ENCODE data around the gene PSTPIP1.

The PSTPIP1 gene

DNA sequence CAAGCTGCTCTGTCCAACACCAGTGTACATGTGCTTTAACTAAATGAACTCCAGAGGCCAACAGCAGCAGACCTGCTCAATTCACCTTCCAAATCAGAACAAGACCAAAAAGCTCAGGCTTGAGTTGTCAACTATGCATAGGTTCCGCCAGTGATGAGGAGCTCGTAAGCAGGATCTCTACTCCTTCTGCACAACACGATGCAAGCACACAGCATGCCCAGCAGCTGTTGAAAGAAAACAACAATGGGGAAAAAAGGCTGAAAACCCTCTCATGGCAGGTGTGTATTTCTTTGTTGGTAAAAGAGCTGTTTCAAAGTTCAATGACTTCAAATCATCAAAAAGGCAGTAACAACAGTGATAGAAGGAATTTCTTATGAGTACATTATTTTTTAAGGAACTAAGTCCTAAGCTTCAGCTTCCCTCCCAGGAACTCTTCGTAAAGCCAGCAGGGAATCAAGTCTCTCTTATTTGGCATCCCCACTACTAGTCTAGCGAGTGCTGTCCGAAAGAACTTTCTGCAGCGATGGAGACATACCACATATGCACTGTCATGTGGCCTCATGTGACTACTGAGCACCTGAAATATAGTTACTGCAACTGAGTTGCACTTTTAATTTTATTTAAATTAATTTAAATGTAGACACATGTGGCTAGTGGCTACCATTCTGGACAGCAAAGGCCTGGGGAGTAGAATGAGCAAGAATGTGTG lies 51.9 kb downstream of the PSTPIP1 start:
- no peak for DNase-seq

DNA sequence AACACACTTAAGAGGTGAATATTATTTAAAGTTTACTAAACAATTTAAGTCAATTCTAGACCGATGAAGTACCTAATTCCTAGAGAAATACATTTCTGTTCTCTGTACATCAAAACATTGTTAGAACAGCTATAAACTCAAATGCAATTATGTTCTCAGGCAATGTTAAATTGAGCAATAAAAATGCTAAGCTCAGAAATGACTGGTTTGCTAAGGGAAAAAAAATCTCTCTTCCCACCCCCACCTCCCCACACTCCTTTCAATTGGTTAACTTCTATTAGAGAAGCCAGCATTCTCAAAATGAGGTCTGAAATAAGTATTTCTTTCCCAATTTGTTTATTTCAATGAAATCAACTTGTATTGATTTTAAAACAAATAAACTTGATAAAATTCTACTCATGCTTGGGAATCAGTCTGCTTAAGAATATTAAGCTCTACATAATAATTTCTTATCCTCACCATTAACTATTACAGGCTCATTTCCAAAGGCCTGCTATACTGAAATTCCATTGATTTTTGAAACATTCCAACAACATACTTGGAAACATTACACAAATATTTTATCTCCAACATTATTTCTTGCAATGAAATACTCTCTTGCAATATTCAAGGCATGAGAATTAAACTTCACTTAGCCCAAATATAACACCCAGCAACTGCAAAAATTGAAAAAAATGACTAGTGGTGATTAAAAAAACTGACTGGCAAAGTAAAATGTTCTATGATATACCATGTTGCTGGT lies 53.4 kb downstream of the PSTPIP1 start:
- no peak for DNase-seq

DNA sequence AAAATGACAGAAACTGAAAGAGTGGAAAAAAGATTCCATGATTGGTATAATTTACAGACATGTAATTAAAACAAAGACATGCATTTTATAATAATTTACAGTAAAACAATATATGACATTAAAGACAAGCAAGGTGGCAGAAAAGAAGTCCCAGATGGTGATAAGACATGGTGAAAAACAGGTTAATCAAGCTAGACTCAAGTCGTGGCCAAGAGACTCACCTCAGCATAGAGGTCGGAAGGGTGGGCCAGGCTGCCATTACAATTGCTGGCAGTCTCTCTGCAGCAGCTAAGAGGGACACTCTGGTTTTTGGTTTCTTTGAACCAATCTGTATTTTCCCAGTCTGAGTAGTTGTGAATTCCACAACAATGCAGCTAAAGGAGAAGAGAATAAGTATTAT lies 57.6 kb downstream of the PSTPIP1 start:
- DNase-seq, result no peak

DNA sequence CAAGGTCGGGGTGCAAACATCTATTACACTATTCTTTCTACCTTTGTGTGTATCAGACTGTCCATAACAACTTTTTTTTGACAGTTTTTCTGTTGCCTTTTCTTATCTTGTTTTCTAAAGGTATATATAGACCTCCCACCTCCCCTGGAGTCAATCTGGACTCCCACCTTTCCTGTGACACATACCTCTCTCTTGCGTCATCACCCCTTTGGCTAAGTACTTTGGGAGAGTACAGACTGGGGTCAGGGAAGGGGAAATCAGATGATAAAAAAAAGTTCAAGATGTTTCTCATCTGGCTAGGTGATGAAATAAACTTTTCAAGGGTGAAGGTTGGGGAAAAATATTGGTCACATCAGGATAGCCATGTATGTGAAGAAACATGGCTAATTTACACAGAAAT lies 58.8 kb downstream of the PSTPIP1 start:
- DNase-seq, result no peak

DNA sequence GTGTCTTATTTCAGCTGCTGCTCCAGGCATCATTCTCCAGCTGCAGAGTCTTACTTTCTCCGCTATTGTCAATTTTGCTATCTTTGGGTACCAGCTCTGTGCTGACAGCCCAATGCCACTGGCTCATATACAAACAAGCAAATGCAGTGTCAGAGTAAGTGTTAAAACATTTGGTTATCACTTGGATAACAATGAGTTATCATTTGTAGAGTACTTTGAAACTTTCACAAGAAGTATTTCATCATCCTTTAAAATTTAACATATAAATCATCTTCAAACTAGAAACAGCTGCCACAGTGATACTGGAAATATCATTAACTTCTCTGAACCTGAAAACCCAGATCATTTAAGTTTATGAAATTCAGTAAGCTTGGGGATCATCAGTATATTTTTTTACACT lies 62.1 kb downstream of the PSTPIP1 start:
- DNase-seq, result no peak

DNA sequence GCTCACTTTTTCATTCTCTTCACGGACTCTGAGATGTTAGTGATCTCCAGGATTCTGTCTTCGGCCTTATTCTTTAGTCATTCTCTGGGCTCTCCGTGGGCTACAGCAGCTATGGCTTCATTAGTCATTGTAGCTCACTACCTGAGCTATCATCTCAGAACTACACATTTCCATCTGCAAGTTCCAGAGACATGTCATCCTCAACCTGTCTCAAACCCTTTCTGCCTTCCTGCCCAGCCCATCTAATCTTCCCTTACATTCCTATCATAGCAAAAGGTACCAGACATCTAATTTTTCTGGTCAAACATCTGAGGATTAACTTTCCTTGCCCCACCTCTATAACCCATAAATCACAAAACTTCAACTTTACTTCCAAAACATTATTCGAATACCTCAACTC lies 62.8 kb downstream of the PSTPIP1 start:
- no peak for DNase-seq

DNA sequence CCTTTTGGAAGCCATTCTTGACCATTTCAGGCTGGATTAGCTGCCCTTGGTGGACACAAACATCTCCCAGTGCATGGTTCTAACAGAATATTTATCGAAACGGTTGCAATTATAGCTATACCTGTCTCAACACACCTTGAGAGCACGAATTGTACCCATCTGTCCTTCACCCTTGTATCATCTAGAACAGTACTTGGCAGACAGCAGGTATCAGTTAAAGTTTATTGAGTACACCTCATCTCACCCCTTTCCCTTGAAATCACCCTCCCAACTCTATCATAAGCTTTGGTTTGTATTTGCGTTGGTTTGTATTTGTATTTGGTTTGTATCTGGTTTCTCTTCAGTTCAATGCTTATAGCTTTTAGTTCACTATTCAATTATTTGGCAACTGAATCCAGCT lies 63.5 kb downstream of the PSTPIP1 start:
- DNase-seq, result no peak

DNA sequence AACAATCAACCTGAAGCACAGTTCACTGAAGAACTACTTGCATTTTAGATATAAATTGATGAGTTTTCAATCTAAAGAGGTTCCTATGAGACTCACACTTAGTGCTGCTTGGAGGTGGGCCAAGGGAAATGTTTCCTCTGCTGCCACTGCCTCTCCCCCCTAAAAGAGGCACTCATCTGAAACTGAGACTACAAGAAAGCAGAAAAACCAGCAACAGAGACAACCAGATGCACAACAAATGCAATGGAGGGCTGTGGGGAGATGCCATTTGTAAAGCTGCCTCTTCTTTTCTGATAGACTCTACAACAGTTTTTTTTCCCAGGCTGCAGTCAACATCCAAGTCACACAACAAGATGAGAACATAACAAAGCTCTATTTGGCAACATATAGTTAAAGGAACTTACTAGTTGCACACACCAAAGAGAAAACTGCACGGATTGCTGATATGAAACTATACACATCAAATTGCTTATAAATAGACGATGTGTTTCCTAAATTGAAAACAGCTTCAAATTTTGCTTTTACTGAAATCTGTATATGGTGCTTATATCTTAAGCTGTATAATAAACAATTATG lies 64.9 kb downstream of the PSTPIP1 start:
- no peak for DNase-seq

DNA sequence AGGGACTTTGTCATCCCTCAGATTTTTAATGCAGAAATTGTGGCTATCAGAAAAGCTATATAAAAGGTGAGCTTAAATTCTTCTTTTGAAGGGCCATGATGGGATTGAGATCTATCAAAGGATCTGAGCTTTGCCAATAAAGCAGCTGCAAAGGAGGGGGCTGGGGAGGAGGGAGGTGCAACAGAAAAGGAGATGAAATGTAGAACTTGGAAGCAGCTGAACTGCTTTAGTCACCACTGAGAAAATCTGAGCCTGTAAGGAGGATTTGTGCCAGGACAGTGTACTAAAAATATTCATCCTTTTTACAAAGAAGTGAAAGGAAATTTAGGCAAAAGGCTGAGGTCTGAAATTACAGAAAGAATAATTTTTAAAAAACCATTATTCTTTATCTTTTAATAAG lies 65.6 kb downstream of the PSTPIP1 start:
- no peak for DNase-seq

DNA sequence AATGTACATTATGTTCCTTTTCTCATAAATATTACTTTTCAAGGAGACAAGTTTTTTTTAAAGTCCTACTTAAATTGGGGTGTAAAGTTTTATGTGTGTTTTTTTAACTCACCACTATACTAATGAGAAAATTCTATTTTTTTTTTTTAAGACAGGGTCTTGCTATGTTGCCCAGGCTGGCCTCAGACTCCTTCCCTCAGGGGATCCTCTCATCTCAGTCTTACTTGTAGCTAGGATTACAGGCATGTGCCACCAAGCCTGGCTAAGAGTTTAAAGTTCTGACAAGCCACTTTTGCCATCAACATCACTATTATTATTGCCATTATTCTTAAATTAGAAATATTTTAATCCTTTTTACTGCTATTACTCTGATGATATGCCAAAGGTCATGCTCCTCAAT lies 68.3 kb downstream of the PSTPIP1 start:
- no peak for DNase-seq

DNA sequence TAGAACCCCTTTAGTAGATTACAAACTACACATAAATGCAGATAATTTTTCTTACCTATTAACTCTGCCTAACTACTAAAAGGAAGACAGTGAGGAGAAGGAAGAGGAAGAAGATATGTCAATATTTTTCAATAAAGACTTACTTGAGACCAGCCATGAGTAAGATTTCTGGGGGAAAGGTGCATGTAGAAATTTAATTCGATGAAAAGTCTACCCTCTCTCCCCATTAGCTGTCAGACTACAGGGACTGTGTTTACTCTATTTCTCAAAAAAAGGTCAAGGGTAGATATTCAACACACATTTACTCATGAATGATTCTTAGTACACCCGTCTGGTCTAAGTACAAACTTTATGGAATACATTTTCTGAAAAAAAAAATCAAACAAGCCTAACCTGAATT lies 69.1 kb downstream of the PSTPIP1 start:
- no peak for DNase-seq

DNA sequence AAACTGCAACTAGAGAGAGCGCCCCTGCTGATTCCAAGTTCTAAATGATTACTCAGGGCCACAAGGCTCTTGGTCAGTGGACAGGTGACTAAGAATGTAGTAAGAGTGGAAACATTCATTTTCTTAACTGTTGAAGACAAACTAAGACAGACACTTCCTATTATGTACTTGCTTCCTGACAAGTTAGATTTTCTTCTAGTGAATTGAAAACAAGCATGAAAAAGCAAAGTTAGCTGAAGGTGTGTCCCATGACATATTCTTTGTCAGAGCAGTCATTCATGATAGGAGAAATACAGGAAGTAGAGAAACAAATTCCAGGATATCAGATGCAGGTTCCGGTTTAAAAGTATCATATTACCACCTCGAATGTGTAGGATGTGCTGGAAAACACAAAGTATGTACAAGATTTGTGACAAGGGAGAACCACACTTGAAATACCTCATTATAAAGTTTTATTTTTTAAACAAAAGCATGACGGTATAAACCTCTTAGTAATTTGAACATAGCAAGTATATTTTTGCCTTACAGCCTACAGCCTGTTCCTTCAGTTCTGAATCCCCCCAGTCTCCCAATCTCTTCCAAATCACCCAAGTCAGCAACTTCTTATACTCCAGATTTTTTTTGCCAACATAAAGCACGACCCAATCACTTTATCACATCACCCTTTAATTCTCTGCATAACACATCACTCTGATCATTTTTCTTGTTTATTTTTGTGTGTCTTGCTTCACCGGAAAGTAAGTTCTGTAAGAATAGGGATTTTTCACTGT lies 69.8 kb downstream of the PSTPIP1 start:
- no peak for DNase-seq

DNA sequence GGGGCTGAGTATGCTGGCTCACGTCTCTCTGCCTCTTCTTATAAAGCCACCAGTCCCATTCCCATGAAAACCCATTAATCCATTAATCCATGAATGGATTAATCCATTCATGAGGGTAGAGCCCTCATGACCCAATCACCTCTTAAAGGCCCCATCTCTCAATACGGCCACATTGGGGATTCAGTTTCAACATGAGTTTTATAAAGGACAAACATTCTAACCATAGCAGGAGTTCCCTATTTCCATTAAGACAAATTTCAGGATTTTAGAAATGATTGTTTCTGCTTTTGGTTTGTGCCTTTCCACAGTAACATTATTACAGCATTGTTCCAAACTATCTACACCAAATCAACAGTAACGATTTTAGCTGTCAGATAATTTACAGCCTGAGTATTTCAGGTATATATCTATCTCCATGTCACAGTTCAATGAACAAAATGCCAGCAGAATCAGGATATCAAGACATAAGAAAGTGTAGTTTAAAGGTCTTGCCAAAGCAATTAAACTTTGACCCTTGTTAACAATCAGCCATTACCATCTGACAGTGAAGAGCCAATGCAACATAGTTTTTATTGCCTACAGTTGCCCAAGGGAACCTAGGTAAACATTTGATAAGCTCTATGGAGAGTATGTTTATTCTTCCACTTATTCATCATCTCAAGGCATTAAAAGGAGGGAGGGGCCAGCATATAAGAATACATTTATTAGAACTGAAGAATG lies 72.2 kb downstream of the PSTPIP1 start:
- no peak for DNase-seq

DNA sequence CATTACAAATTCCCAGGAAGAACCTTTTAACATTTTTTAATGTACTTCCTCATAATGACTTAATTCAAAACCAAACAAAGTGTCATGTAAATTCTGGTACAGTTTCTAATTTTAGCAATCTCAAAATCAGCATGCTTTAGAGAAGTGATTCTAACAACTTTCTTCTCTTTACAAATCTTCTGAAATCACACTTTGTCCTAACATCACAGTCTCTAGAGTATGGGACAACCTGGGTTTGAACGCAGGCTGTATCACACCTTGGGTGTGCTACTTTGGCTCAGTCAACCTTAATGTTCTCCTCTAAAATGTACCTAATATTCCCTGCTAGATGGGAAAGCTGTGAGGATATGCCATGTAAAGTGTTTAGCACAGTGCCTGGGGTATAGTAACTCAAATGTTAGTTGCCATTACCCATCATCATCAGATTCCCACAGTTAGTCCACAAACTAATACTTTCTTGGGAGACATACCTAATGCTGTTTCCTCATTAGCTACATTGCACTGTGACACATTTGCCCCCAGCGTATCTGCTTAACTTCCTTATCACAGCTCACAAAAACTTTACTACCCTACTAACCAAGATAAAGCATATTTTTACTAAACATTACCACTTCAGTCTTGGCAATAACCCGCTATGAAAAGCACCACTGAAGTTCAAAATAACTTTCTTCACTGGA lies 72.9 kb downstream of the PSTPIP1 start:
- DNase-seq, result no peak

DNA sequence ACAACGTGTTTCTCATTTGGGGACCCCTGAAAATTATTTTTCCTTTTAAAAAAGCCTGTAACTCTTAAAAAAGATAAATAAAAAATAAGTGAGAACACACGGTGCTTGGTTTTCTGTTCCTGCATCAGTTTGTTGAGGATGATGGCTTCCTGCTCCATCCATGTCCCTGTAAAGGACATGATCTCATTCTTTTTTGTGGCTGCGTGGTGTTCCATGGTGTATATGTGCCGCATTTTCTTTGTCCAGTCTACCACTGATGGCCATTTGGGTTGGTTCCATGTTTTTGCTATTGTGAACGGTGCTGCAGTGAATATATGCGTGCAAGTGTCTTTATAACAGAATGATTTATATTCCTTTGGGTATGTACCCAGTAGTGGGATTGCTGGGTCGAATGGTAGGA lies 73.7 kb downstream of the PSTPIP1 start:
- no peak for DNase-seq

DNA sequence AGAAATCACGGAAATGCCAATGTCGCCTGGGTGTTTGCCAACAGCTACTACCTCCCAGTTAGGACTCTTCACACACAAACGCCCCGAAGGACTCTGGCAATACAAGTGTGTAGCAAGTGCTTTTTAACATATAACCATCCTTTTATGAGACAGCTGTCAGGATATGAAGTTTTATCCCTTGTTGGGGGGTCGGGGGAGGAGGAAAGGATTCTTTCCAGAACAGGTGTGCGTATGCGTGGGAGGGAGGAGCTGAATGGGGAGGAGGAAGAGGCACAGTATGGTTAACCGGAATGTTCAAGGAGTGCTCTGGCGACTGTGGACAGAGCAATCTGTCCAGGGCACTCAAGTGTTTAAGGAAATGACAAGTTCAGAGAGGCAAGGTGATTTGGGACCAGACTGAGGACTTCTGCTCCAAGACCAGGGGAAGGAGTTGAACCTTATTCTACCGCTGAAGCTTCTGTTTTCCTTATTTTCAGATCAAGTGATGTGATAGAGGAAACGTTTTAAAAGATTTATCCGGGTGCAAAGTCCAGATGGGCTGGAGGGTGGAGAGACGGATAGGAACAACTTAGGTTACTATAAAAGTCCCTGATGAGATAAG lies 74.7 kb downstream of the PSTPIP1 start:
- no peak for DNase-seq

DNA sequence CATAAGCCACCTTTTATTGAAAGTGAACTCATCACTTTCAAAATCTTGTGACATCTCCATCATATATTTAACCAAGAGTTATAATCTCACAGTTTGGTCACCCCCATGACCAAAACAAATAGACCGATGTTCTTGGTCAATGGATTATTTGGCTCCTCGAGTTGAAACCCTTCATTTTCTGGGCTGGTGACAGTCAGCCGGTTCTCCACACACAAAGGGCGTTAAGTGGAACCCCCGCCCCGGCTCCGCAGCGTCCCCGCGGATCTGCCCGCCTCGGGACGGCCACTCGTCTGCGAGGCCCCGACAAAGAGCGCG lies 75.2 kb downstream of the PSTPIP1 start:
- no peak for DNase-seq

DNA sequence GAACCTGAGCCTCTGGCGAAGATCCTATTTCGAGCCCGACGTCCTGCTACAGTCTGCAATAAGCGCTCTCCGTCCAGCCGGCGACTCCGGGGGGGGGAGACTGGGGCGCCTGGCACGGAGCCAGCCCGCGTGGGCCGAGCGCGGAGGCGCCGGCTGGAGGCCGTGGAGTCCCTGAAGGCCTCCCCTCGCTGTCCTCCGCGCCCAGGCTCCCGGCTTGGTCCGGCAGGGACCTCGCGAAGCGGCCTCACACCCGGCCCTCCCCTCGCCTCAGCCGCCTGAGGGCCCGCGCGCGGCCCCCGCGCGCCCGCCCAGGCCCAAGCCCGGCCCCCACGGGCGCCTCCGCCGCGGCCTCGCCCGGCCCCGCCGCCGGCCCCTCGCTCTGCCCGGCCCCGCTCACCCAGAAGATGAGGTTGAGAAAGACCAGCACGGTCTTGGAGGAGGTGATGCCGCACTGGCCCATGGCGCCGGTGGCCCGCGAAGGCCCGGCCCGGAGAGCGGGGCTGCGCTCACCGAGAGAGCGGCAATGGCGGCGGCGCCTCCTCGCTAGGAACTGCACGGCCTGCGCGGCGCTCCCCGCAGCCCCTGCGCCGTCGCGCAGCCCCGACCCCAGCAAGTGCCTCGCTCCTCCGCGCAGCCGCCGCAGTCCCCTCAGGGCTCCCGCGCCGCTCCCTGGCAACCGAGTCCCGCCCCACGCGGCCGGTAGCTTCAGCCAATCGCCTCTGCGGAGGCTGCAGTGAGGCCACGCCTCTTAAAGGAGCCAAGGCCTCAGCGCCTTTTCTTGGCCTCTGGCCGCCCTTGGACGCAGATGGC lies 75.8 kb downstream of the PSTPIP1 start, which contains the start of gene TSPAN3:
TSS of gene TSPAN3 (minus strand) at position 615 of the 810 bp plus-strand sequence. CDS start at position 460, 155 bp downstream.
- peak; percentile 89 for DNase-seq

DNA sequence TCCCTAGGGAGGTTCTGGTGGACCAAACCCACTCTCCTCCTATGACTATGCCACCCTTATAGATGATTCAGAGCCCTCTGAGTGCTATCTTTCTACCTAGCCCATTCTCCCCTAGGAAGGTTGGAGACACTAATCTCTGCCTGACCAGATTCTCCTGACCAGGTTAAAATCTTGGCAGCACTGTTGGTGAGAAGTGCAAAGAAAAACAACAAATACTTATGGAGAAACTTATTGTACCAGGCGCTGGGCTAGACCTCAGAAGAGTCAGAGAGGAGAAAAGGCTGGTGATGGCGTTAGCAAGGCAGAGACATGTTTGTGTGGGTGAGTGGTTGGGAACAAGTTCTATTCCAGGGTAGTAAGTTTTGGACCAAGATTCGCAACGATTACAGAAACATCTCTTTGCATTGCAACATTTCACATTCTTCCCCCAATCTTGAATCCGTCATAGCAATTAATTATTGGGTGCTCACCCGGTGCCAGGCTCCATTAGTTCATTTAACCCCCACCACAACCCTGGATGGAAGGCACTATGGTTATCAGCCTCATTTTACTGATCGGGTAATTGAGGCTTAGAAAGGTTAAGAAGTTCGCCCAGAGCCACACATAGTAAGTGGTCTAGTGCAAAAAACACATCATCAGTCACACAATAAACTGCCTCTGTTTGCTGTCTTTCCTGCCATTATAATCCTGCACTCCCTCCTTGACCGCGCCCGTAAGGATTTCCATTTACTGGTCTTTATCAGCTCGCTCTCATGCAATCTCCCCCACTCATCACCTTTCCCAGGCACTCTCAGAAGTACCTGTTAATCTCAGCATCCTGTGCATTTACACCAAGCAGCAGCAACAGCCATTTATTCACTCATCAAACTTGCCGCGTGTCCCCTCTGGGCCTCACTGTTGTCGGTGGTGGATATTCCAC lies 76.6 kb downstream of the PSTPIP1 start:
- DNase-seq, result no peak

DNA sequence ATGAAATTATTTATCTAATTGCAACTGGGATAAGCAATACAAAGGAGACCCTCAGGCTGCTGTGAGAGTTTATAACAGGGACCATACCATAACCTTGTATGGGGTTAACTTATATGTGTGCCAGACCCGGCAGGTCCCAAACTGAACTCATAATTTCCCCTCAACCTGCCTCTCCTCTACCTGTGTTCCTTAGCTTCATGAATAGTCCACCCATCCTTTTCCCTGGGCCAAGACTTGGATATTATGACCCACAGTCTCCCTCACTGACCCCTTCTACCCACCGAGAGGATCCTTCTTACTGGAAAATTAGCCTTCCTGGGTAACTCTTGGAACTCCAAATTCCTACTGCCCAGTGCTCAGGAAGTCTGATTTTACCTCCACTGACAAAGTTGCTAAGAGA lies 79.4 kb downstream of the PSTPIP1 start:
- DNase-seq, result no peak

Measured in activated gamma-delta T cell (primary cell).